ENCODE results near the gene UNC13B.

DNA sequence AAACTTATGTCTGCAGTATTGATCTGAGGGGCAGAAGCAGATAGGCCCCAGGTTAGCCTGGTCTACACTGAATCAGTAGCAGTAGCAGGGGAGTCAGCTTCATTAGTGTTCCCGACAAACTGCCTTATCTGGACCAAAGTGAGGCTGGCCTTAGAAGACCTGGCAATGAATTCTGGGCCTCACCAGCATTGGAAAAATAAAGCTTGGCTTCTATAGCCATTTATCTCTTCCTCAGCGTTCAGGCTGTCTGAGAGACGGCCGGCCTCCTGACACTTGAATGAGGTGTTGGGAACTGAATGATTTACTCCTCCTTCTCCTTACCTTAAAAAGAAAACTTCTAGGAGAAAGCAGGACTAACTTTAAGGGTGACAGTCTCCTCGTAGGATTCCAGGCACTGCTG lies 186.3 kb downstream of the UNC13B start:
- TF ChIP-seq POLR2A (IDR thresholded peaks at IDR 0.05), result no peak
- TF ChIP-seq, protein P1, sequence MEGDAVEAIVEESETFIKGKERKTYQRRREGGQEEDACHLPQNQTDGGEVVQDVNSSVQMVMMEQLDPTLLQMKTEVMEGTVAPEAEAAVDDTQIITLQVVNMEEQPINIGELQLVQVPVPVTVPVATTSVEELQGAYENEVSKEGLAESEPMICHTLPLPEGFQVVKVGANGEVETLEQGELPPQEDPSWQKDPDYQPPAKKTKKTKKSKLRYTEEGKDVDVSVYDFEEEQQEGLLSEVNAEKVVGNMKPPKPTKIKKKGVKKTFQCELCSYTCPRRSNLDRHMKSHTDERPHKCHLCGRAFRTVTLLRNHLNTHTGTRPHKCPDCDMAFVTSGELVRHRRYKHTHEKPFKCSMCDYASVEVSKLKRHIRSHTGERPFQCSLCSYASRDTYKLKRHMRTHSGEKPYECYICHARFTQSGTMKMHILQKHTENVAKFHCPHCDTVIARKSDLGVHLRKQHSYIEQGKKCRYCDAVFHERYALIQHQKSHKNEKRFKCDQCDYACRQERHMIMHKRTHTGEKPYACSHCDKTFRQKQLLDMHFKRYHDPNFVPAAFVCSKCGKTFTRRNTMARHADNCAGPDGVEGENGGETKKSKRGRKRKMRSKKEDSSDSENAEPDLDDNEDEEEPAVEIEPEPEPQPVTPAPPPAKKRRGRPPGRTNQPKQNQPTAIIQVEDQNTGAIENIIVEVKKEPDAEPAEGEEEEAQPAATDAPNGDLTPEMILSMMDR (IDR thresholded peaks at IDR 0.05), result no peak
